SK-N-SH (cell line): Measurements from ENCODE around the gene DIPK1C. TPM values are rescaled to one million over a fixed set of nuclear protein-coding genes. Genes with fewer than 3 reads are reported as not detected.

Source experiments
- CTCF ChIA-PET: fragments of 300-600, 350-600 bp; formaldehyde crosslinking; extraction: SDS; loops from one replicate; lab custom pipeline; 2021; lab: Yijun Ruan, JAX
- POLR2A ChIA-PET: fragments of 350-600 bp; sonication (Branson Sonifier 250); formaldehyde crosslinking; extraction: SDS; loops from one replicate; lab custom pipeline; 2020; ENCODE audit warnings: antibody characterized with exemption, inconsistent platforms; lab: Yijun Ruan, JAX
- DNase-seq: peaks from one replicate; pipeline ENCODE4 v3.0.0; 2012
- H2AFZ ChIP-seq: fragments of 200-600 bp; sonication (generic); 2 replicates; pipeline ENCODE4 v1.8.1; 2016; ENCODE audit warnings: antibody characterized with exemption, mild to moderate bottlenecking, low read depth
- H3F3A ChIP-seq: fragments of 200-600 bp; sonication (generic); replicated peaks from 2 replicates; pipeline ENCODE3; 2016; ENCODE audit warnings: antibody characterized with exemption, mild to moderate bottlenecking; ENCODE audit not compliant: insufficient read depth
- H3K27ac ChIP-seq, 2 experiments: fragments of 200-500 bp in 1 of 2; fragments of 200-600 bp in 1 of 2; sonication (Bioruptor generic) in 1 of 2; sonication (generic), shearing (Covaris generic) in 1 of 2; 2 replicates each; pipeline versions ENCODE4 v1.5.1 to v1.6.1; 2014 to 2016; ENCODE audit warnings: low read depth in 2 of 2, inconsistent platforms in 1 of 2, low read length in 1 of 2, mild to moderate bottlenecking in 1 of 2, mixed read lengths in 1 of 2
- H3K27me3 ChIP-seq: fragments of 200-600 bp; sonication (generic), shearing (Covaris generic); 2 replicates; pipeline ENCODE4 v1.6.1; 2016; ENCODE audit warnings: mixed run types; ENCODE audit not compliant: insufficient read depth
- H3K36me3 ChIP-seq, 2 experiments: fragments of 200-500 bp in 1 of 2; fragments of 200-600 bp in 1 of 2; sonication (Bioruptor generic) in 1 of 2; sonication (generic) in 1 of 2; replicated peaks in 1 of 2; 2 replicates each; pipeline versions ENCODE3 to v1.5.1; 2014 to 2016; ENCODE audit warnings: low read length in 1 of 2, mild to moderate bottlenecking in 1 of 2; ENCODE audit not compliant: insufficient read depth in 2 of 2, control insufficient read depth in 1 of 2
- H3K4me1 ChIP-seq, 2 experiments: fragments of 200-500 bp in 1 of 2; fragments of 200-600 bp in 1 of 2; sonication (Bioruptor generic) in 1 of 2; sonication (generic), shearing (Covaris generic) in 1 of 2; 2 replicates each; pipeline versions ENCODE4 v1.5.1 to v1.6.1; 2014 to 2016; ENCODE audit warnings: low read depth in 1 of 2, low read length in 1 of 2, mixed run types in 1 of 2; ENCODE audit not compliant: insufficient read depth in 2 of 2, control insufficient read depth in 1 of 2
- H3K4me2 ChIP-seq: fragments of 200-600 bp; sonication (generic), shearing (Covaris generic); 2 replicates; pipeline ENCODE4 v1.6.1; 2017; ENCODE audit warnings: mixed run types
- H3K4me3 ChIP-seq, 2 experiments: fragments of 200-500 bp in 1 of 2; fragments of 200-600 bp in 1 of 2; sonication (Bioruptor generic) in 1 of 2; sonication (generic), shearing (Covaris generic) in 1 of 2; 2 replicates each; pipeline versions ENCODE4 v1.5.1 to v1.8.1; 2014 to 2016; ENCODE audit warnings: low read depth in 2 of 2, inconsistent platforms in 1 of 2, low read length in 1 of 2, mild to moderate bottlenecking in 1 of 2, mixed read lengths in 1 of 2, moderate library complexity in 1 of 2
- H3K79me2 ChIP-seq: fragments of 200-600 bp; sonication (generic); 2 replicates; pipeline ENCODE4 v1.8.1; 2017; ENCODE audit warnings: mild to moderate bottlenecking; ENCODE audit not compliant: insufficient read depth
- H3K9ac ChIP-seq: fragments of 200-600 bp; sonication (generic); 2 replicates; pipeline ENCODE4 v1.6.1; 2017; ENCODE audit warnings: mixed run types
- H3K9me2 ChIP-seq: fragments of 200-600 bp; sonication (generic); 2 replicates; pipeline ENCODE4 v1.6.1; 2017; ENCODE audit warnings: mixed run types
- H3K9me3 ChIP-seq: fragments of 200-600 bp; sonication (generic); 2 replicates; pipeline ENCODE4 v1.6.1; 2017; ENCODE audit warnings: mixed run types, mild to moderate bottlenecking, moderate library complexity
- H4K20me1 ChIP-seq: fragments of 200-600 bp; sonication (generic); 2 replicates; pipeline ENCODE4 v1.6.1; 2017; ENCODE audit warnings: mild to moderate bottlenecking, mixed run types; ENCODE audit not compliant: insufficient read depth
- CHD2 ChIP-seq: fragments of 150-350 bp; IDR thresholded peaks from 2 replicates; pipeline ENCODE4 v1.6.1; 2018; ENCODE audit warnings: low read length; ENCODE audit not compliant: partially characterized antibody
- ELF1 ChIP-seq: IDR thresholded peaks from 2 replicates; pipeline ENCODE4 v1.4.0; 2012
- EP300 ChIP-seq, 2 experiments: IDR thresholded peaks; 2 replicates each; pipeline versions ENCODE4 v1.4.0 to v1.6.1; 2012; ENCODE audit warnings: borderline replicate concordance in 1 of 2, low read depth in 1 of 2, low read length in 1 of 2
- EZH2phosphoT487 ChIP-seq: fragments of 200-600 bp; sonication (generic); IDR thresholded peaks from 2 replicates; pipeline ENCODE4 v1.6.1; 2017; ENCODE audit warnings: low read depth, mixed run types, mild to moderate bottlenecking, antibody characterized with exemption, moderate library complexity, borderline replicate concordance
- FOSL2 ChIP-seq: IDR thresholded peaks from 2 replicates; pipeline ENCODE4 v1.4.0; 2012; ENCODE audit warnings: low read depth, mild to moderate bottlenecking, moderate library complexity, borderline replicate concordance
- FOXJ3 ChIP-seq: sonication (generic); formaldehyde crosslinking; IDR thresholded peaks from 2 replicates; pipeline ENCODE4 v1.5.1; 2020; ENCODE audit warnings: mild to moderate bottlenecking, missing genetic modification reagents
- GABPA ChIP-seq: IDR thresholded peaks from 2 replicates; pipeline ENCODE4 v1.4.0; 2012; ENCODE audit warnings: low read depth, mild to moderate bottlenecking
- JUND ChIP-seq: IDR thresholded peaks from 2 replicates; pipeline ENCODE4 v1.4.0; 2012
- MEF2A ChIP-seq: IDR thresholded peaks from 2 replicates; pipeline ENCODE4 v1.4.0; 2012; ENCODE audit warnings: low read depth, borderline replicate concordance
- MXI1 ChIP-seq: IDR thresholded peaks from 2 replicates; pipeline ENCODE4 v1.6.1; 2012; ENCODE audit warnings: mild to moderate bottlenecking, low read depth, low read length, improper control_type of control experiment
- NFIC ChIP-seq: IDR thresholded peaks from 2 replicates; pipeline ENCODE4 v1.4.0; 2012; ENCODE audit warnings: borderline replicate concordance
- NRF1 ChIP-seq: IDR thresholded peaks from 2 replicates; pipeline ENCODE4 v1.6.1; 2012; ENCODE audit warnings: low read depth, mild to moderate bottlenecking, low read length
- POLR2AphosphoS5 ChIP-seq: IDR thresholded peaks from 2 replicates; pipeline ENCODE4 v1.6.1; 2012; ENCODE audit warnings: low read depth, low read length
- RXRA ChIP-seq: IDR thresholded peaks from 2 replicates; pipeline ENCODE4 v1.4.0; 2012; ENCODE audit warnings: low read depth, mild to moderate bottlenecking, borderline replicate concordance
- SIN3A ChIP-seq: IDR thresholded peaks from 2 replicates; pipeline ENCODE4 v1.6.1; 2012; ENCODE audit warnings: low read depth, mild to moderate bottlenecking, low read length, moderate library complexity, borderline replicate concordance
- TCF12 ChIP-seq: IDR thresholded peaks from 2 replicates; pipeline ENCODE4 v1.4.0; 2012
- TEAD4 ChIP-seq: IDR thresholded peaks from 2 replicates; pipeline ENCODE4 v1.4.0; 2012; ENCODE audit warnings: mild to moderate bottlenecking, borderline replicate concordance; ENCODE audit not compliant: insufficient read depth
- WGBS: methylation state at CpG from one replicate; pipeline ENCODE4 v1.1.6; 2017; ENCODE audit warnings: low lambda C conversion rate; 5-methylcytosine and 5-hydroxymethylcytosine counted together
- polyA plus RNA-seq, 3 experiments: library from polyadenylated mRNA; depleted of rRNA; stranded (reverse); fragments of >200 nt; gene quantifications; 2 replicates each; pipeline ENCODE4 v1.2.3, GENCODE V29; 2012
- TF ChIP-seq, protein P1 (sequence below): IDR thresholded peaks from 2 replicates; pipeline ENCODE4 v1.4.0; 2012; ENCODE audit warnings: low read depth, borderline replicate concordance
- TF ChIP-seq, protein P2 (sequence below): fragments of 150-350 bp; IDR thresholded peaks from 2 replicates; pipeline ENCODE4 v1.6.1; 2017; ENCODE audit warnings: antibody characterized with exemption, low read length, low read depth, borderline replicate concordance
- TF ChIP-seq, protein P3 (sequence below): fragments of 150-350 bp; IDR thresholded peaks from 2 replicates; pipeline ENCODE4 v1.6.1; 2016; ENCODE audit warnings: mild to moderate bottlenecking, low read depth, low read length
- TF ChIP-seq, protein P4 (sequence below): IDR thresholded peaks from 2 replicates; pipeline ENCODE4; 2012
- TF ChIP-seq, protein P5 (sequence below): IDR thresholded peaks from 2 replicates; pipeline ENCODE4 v1.4.0; 2012; ENCODE audit warnings: low read depth, borderline replicate concordance

DIPK1C gene
- polyA plus RNA-seq, 1 of the 3 experiments (the other 2 are of a cell fraction): not detected

DNA sequence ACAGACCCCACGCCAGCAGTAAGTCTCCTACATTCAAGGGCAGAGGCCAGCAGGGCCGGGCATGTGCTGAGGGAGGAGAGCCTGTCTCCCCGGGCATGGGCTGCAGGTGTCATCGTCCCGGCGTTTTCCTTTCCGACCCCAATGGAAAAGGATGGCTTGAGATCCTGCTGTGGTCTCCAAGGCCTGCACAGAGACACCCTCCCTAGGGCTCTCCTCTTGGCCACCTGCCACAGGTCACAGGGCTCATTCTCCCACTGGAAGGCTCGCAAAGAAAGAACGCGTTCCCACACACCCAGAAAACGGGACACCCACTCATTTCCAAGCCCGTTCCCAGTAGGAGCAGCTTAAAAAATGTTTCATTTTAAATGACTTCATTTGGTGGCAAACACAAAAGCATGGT is 41.0 kb downstream of the DIPK1C start:
- no peak overlapping the region for H3K4me3 ChIP-seq
- H2AFZ ChIP-seq: no peak overlapping the region
- 1% methylated on average over 8 of the region's 12 CpGs for WGBS
- DNase-seq: no peak
- POLR2A ChIA-PET: no interaction called here
- no peaks in the 10 kb centered on the region for H4K20me1 ChIP-seq
- no peaks in the 10 kb centered on the region for H3K9me2 ChIP-seq
- no peak overlapping the region for H3K9ac ChIP-seq
- H3K4me1 ChIP-seq: no peaks in the 10 kb centered on the region
- no peaks in the 10 kb centered on the region for H3K9me3 ChIP-seq
- CTCF ChIA-PET: no interaction called here
- no peaks in the 10 kb centered on the region for H3K79me2 ChIP-seq
- H3K4me2 ChIP-seq: no peak overlapping the region
- H3K36me3 ChIP-seq: no peaks in the 10 kb centered on the region
- no peaks in the 10 kb centered on the region for H3F3A ChIP-seq
- TF ChIP-seq, protein P1, sequence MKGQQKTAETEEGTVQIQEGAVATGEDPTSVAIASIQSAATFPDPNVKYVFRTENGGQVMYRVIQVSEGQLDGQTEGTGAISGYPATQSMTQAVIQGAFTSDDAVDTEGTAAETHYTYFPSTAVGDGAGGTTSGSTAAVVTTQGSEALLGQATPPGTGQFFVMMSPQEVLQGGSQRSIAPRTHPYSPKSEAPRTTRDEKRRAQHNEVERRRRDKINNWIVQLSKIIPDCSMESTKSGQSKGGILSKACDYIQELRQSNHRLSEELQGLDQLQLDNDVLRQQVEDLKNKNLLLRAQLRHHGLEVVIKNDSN: no peak
- TF ChIP-seq MEF2A (no peak), CHD2 (no peak), NFIC (no peak), RXRA (no peak), MXI1 (no peak), FOSL2 (no peak)
- TF ChIP-seq, protein P2, sequence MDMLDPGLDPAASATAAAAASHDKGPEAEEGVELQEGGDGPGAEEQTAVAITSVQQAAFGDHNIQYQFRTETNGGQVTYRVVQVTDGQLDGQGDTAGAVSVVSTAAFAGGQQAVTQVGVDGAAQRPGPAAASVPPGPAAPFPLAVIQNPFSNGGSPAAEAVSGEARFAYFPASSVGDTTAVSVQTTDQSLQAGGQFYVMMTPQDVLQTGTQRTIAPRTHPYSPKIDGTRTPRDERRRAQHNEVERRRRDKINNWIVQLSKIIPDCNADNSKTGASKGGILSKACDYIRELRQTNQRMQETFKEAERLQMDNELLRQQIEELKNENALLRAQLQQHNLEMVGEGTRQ: no peak
- peaks cover 60% of the 10 kb centered on the region for H3K27me3 ChIP-seq
- no peak overlapping the region for H3K27ac ChIP-seq

DNA sequence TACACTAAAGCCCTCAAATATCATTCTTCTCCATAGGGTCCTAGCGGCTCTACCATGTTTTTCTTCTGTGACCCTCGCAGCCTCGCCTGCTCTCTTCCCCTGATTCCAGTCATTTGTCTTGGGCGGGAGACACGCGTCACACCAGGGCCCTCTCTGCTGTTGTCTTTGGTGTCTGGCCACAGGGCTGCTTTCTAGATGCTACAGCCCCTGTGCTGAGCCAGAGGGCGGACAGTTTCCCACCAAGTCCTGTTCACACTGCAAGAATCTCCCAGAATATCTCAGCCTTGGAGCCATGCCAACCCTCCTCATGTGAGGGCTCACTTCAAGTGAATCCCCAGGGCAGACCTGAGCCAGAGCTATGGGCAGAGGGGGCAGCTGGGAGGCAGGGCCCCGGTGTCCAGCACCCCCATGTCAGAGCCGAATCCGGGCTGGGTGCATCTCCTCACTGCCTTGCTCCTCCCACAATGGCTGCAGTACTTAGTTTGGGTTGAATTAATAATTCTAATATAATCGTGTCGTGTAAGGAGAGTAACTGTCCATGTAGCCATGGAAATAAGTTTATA is 42.1 kb downstream of the DIPK1C start:
- no peak for DNase-seq
- no peak overlapping the region for H3K4me3 ChIP-seq
- H3K36me3 ChIP-seq: no peaks in the 10 kb centered on the region
- H3K4me1 ChIP-seq: no peaks in the 10 kb centered on the region
- no peak overlapping the region for H3K4me2 ChIP-seq
- WGBS: 7% methylated on average over 12 of the region's 12 CpGs
- H3F3A ChIP-seq: no peaks in the 10 kb centered on the region
- H3K9ac ChIP-seq: no peak overlapping the region
- CTCF ChIA-PET: no interaction called here
- POLR2A ChIA-PET: no interaction called here
- H2AFZ ChIP-seq: no peak overlapping the region
- H3K27ac ChIP-seq: no peak overlapping the region
- no peaks in the 10 kb centered on the region for H3K79me2 ChIP-seq
- H3K9me3 ChIP-seq: no peaks in the 10 kb centered on the region
- H3K9me2 ChIP-seq: no peaks in the 10 kb centered on the region
- peaks cover 70% of the 10 kb centered on the region for H3K27me3 ChIP-seq
- TF ChIP-seq SIN3A (no peak), JUND (no peak), POLR2AphosphoS5 (no peak), NRF1 (no peak), FOXJ3 (CRISPR knock-in tag) (no peak), EZH2phosphoT487 (no peak), EP300 (IDR thresholded peaks at IDR 0.05; ENCODE audit: borderline replicate concordance in 1 of 2, low read depth in 1 of 2, low read length in 1 of 2) (no peak), NFIC (no peak), TCF12 (no peak), GABPA (no peak), MEF2A (no peak), MXI1 (no peak), ELF1 (no peak), TEAD4 (no peak)
- TF ChIP-seq, protein P1: no peak
- TF ChIP-seq, protein P3, sequence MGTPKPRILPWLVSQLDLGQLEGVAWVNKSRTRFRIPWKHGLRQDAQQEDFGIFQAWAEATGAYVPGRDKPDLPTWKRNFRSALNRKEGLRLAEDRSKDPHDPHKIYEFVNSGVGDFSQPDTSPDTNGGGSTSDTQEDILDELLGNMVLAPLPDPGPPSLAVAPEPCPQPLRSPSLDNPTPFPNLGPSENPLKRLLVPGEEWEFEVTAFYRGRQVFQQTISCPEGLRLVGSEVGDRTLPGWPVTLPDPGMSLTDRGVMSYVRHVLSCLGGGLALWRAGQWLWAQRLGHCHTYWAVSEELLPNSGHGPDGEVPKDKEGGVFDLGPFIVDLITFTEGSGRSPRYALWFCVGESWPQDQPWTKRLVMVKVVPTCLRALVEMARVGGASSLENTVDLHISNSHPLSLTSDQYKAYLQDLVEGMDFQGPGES: no peak
- TF ChIP-seq, protein P4, sequence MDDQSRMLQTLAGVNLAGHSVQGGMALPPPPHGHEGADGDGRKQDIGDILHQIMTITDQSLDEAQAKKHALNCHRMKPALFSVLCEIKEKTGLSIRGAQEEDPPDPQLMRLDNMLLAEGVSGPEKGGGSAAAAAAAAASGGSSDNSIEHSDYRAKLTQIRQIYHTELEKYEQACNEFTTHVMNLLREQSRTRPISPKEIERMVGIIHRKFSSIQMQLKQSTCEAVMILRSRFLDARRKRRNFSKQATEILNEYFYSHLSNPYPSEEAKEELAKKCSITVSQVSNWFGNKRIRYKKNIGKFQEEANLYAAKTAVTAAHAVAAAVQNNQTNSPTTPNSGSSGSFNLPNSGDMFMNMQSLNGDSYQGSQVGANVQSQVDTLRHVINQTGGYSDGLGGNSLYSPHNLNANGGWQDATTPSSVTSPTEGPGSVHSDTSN: no peak
- TF ChIP-seq, protein P5, sequence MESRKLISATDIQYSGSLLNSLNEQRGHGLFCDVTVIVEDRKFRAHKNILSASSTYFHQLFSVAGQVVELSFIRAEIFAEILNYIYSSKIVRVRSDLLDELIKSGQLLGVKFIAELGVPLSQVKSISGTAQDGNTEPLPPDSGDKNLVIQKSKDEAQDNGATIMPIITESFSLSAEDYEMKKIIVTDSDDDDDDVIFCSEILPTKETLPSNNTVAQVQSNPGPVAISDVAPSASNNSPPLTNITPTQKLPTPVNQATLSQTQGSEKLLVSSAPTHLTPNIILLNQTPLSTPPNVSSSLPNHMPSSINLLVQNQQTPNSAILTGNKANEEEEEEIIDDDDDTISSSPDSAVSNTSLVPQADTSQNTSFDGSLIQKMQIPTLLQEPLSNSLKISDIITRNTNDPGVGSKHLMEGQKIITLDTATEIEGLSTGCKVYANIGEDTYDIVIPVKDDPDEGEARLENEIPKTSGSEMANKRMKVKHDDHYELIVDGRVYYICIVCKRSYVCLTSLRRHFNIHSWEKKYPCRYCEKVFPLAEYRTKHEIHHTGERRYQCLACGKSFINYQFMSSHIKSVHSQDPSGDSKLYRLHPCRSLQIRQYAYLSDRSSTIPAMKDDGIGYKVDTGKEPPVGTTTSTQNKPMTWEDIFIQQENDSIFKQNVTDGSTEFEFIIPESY: no peak
- H4K20me1 ChIP-seq: no peaks in the 10 kb centered on the region
